Measurements from ENCODE around the gene ZRANB1.
A peak's percentile ranks its signal among the peaks of the same experiment; 100 is the strongest.
"Not testable (repeated sequence)": the region's sequence is repeated elsewhere in the genome, so short reads cannot be mapped to it uniquely, and the experiment has no call there.

ZRANB1 gene

DNA sequence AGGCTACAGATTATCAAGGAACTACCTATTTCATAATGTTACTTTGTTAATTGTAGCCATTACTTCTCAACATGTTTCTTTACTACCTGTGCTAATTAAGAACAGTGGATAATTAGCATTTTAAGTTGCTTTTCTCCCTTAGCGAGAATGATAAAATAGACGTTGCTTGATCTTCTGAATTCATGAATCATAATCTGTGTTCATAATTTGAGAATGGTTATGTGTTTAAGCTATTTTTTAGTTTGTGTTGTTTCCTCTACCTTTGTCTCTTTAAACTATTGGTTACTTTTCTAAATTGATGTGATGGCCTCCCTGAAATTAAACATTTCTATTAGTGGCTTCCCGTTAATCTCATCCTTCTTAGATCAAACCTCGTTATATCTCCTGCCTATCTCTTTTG lies at the start of gene ZRANB1:
Gene ZRANB1, plus strand, starts transcription at position 301 of the 400 bp plus-strand sequence. CDS start 371 bp downstream, outside the sequence.
- no peak for DNase-seq

DNA sequence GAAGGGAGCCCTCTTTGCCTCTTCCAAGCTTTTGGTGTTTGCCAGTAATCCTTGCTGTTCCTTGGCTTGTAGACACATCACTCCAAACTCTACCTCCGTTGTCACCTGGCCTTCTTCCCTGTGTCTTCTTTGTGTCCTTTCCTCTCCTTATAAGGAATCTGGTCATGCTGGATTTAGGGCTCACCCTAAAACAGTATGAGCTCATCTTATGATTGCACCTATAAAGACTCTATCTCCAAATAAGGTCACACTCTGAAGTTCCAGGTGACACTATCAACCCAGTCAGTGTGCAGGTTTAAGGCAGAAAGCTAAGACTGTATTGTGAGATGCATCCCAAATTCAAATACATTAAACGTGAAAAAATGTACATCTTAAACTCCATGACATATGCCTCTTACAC lies 49.0 kb upstream of the ZRANB1 start:
- DNase-seq = no peak

DNA sequence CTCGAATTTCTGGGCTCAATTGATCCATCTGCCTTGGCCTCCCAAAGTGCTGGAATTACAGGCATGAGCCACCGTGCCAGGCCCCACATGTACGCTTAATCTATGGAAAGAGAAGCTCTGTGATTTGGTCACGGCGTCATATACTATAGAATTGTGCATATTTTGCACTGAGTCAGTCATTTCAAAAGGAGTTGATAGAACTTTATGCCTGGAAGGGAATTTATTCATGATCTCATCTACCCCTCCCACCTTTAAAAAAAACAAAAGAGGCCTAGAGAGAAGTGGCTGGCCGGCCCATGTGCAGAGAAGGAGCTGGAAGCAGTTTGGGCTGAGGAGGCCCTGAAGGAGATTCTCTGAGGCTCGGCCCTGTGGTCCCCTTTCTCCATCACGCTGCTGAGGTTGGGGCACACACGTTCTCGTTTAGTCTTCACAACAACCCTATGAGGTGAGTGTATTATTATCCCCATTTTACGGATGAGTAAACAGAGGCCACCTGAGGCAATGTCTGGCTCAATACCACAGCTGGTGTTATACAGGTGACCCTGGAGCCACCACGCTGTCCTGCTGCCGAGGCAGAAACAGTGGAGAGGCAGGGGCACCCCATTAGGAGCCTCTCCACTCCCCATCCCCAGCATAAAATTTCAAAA lies 47.2 kb upstream of the ZRANB1 start:
- no peak for DNase-seq

DNA sequence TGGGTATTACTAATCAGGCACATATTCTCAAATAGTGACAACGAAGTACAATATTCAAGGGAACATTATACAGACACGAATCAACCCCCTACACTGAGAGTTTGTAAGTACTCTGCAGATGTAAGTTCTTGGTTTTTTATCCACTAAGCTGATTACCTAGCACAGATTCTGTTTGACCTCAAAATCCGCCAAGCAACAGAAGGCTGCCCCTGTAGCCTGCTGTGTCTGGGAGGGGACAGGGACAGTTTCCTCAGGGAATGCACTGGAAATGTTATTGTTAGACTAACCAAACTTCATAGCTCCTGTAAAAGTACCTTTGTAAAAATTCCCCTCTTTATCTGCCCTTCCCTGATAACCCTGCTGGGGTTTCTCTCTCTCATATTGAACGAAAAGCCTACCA lies 45.2 kb upstream of the ZRANB1 start:
- DNase-seq = no peak

DNA sequence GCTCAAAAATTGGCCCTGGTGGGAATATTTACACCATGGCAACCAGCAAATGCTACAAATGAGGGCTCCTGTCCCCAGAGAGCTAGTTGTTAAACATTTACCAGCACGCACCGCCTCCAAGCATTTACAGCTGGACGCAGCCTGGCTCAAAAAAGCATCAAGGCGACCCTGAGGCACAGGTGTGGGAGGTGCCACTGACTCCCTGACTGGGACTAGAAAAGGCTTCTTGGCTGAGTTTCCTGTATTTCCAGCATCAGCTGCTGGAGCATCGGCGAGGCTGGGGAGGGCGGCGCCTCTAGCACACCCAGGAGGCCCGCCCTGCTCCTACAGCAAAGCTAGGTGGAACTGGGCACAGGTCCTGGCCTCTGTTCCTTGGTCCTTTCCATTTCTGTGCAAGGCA lies 43.5 kb upstream of the ZRANB1 start:
- no peak for DNase-seq

DNA sequence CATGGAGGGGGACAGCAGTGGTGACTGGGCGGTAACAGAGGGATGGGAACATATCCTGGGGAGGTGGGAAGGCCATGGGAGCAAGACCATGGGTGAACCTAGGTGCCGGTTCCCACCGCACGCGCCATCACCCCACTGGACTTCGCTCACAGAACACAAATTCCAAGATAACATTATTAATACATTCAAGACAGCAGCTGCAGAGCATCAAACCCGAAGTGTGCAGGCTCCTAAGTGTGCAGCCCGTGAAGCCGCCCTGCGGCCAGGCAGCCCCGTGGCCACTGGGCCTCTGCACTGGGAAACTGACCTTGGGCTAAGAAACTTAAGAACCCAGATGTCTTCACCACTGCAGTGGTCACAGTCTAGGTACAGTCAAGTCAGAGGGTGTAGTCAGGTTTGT lies 42.8 kb upstream of the ZRANB1 start:
- no peak for DNase-seq

DNA sequence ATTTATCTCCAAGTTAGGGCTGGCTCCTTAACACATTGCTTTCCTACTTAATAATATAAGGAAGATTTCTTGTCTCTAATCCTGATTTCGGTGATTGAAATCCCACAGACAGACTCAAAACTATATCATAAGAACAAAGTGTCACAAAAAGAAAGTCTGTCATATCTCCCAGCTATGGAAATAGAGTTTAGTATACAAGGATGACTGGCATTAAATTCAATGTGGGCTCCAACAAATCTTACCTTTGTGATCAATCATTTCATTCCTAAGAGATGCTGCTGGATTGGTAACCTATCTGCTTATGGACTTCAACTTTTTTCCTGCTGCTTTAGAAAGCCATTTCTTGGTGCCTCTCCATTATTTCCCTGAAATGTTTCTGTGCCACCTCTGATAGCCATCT lies 39.5 kb upstream of the ZRANB1 start:
- no peak for DNase-seq

DNA sequence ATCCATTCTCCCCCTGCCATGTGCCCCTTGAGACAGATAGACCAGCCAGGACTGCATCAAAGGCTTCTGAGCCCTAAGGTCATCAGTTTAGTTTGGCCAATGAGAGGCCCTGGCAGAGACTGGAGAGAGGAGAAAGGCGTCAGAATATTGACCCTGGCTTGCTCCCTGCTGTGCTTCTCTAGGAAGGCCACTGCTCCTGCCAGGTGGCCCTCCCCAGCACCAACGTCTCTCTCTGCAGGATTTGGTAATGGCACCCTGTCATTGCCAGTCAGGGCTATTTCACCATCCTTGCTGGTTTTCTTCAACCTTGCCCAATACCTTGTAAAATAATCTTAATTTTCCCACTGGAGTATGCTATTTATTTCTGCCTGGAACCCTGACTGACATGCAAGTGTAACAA lies 38.8 kb upstream of the ZRANB1 start:
- DNase-seq = no peak

DNA sequence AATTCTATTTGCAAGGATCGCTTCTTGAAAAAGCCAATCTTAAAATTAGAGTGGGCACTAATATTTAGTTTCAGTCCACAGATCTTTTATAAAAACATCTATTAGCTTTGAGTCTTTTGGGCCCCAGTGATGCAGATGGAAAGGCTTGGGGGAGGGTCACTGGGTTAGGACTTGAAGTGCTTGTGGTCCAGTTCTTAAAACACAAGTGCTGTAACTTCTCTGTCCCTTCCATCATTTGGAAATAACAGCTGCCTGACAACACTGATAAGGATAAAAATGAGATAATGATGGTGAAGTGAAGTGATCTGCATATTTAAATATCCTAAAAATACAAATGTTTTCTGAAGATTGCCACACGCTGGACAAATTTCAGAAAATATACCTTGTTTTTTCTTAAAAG lies 37.1 kb upstream of the ZRANB1 start:
- DNase-seq = no peak

DNA sequence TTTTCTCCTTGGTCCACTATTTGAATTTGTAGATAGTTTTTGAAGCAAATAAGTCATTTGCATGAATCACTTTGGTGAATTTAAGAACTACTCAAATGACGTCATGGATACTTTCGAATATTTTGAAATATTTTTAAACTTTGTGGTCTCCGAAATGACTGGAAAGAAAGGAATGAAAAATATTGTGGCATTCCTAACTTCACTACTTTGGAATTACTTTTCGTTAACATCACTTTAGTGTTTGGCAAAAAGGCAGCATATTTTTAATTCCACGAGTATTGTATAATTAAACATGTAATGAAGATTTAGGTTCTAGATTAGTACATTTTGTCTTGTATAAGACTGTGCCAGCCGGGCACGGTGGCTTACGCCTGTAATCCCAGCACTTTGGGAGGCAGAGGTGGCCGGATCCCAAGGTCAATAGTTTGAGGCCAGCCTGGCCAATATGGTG lies 35.3 kb upstream of the ZRANB1 start:
- no peak for DNase-seq

DNA sequence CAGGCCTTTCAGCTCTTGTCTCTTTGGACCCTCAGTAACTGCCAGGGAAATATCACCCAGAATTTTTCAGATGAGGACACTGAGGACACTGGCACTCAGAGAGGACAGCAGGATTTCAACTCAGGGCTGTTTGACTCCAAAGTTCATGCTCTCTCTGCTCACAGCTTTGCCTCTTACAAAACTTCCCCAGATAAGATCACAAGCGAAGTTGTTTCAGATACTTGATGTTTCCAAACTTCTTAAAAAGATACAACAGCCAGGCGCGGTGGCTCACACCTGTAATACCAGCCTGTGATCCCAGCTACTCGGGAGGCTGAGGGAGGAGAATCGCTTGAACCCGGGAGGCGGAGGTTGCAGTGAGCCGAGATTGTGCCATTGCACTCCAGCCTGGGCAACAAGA lies 32.4 kb upstream of the ZRANB1 start:
- DNase-seq = no peak

DNA sequence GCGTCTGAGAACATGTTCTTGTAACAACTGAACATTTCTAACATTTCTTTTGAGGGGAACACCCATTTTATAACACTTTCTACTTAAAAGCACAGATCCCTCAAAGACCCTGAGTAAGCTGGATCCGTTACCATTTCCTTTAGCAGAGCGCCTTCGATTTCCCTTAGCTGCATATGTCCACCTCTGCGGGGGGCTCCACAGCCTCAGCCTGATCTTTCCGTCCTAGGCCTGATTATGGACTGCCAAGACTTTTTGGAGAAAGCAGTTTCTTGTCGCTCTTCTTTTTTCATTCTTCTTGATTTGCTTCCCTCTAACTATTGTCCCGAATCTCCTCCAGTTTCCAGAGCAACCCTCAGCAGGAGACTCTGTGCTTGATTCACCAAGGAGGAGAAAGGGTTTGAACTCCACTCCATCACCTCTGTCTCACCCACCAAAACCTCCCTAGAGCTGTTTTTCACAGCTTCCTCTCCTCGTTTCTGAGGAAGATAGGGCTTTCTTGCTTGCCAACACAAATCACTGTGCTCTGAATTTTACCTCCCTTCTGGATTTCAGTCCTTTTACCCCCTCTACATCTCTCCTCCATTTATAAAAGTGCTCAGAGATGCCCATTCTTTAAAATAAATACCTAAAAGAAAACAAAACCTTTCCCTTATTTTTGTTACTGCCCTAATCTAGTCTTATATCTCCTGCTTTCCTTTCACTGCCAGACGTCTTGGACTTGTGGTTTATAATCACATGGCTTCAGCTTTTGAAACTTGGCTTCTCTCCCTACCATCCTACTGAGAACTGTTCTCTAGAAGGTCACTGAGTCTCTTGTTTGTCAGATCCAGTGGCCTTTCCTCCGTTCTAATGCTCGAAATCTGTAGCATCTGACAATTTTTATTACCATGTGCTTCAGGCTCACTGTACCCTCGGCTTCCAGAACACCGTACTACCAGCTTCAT lies 30.5 kb upstream of the ZRANB1 start:
- no peak for DNase-seq

DNA sequence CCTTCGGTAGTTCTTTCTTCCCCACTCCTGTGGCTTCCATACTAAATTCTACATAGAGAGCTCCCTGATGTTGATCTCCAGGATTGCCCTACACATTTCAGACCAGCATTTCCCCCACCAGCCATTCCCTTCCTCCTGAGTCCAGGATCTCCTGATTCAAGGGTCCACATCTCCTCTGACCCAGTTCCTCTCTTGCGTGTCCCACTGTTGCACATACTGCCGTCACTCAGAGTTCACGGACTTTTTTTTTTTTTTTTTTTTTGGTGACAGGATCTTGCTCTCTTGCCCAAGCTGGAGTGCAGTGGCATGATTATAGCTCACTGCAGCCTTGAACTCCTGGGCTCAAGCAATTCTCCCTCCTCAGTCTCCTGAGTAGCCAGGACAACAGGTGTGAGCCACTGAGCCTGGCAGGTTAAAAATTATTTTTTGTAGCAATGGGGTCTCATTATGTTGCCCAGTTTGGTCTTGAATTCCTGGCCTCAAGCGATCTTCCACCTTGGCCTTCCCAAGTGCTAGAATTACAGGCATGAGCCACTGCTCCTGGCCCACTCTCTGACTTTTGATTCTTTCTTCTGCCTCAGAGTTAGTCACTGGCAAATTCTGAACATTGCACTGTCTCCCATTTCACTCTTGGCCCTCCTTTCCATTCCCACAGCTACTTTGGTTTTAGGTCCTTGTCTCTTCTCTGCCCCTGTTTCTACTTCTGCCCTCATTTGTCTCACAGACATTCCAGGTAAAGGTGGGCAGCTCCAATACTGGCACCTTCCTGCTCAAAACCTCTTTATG lies 29.6 kb upstream of the ZRANB1 start:
- no peak for DNase-seq

DNA sequence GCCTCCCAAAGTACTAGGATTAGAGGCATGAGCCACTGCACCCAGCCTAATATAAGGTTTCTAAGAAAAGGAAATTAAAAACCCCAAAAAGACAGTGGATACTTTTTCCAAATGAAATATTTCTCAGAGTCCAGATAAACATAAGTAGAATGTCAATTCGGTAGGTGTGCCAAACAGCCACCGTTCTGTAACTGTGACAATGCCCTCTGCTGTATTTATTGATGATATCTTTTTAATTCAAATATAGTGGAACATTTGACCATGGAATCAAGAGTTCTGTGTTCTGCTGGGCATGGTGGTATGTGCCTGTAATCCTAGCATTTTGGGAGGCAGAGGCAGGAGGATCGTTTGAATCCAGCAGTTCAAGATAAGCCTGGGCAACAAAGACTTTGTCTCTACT lies 28.8 kb upstream of the ZRANB1 start:
- no peak for DNase-seq

DNA sequence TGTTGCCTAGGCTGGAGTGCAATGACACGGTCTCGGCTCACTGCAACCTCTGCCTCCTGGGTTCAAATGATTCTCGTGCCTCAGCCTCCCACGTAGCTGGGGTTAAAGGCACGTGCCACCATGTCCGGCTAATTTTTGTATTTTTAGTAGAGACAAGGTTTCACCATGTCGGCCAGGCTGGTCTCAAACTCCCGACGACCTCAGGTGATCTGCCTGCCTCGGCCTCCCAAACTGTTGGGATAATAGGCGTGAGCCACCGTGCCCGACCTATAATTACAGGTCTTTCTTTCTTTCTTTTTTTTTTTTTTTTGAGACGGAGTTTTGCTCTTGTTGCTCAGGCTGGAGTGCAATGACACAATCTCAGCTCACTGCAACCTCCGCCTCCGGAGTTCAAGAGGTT lies 27.5 kb upstream of the ZRANB1 start:
- DNase-seq = not testable (repeated sequence)

DNA sequence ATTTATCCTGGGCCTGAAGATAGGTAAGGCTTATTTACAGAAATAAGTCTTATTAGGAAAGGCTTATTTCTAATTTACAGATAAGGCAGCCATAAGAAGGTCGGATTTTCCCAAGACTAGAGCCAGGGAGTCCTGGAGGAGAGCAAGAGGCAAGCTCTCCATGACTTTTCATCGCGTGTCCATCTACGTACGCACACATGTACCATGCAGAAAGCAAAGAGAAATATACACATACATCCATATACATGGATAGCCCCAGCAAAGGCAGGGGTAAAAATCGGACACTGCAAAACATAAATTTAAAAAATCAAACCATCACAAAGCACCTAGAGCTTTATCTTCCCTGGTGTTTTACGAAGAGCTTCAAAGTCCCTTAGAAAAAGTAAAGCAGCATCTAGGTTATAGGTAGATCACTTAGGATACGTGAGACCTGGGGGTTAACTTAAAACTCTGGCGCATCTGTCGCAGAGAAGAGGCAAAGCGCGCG lies 25.8 kb upstream of the ZRANB1 start:
- DNase-seq = no peak

DNA sequence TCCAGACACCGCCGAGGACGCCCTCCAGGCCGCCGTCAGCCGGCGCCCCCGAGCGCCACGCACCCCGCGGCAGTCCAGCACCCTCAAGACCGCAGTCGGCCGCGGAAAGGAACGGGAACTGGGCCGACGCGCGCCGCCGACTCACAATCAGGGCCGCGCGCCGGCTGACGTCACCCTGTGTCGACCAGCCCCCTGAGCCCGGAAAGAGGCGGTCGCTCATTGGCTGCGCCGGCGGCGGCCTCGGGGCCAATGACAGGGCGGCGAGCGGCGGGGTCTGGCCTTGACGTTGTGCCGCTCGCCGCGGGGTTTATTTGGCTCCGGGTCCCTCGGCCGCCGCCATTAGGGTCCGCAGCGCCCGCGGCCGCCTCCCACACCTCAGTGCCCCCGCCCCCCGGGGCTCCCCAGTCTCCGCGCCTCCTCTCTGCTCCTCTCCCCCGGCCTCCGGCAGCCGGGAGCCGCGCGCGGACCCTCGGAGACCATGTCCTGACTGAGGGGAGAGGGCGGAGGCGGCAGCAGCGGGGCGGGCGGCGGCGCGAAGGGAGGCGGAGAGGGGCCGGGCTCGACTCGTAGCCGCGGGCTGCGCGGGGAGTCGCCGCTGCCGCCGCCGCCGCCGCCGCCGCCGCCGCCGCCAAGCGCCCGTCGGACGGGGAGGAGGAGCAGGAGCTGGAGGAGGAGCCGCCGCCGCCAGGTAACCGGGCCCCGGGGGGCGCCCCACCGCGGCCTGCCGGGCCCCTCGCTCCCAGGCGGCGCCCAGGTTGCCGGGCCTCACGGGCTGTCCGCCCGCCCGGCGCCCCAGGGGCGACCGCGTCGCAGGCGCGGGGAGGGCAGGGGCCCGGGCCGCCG lies 25.1 kb upstream of the ZRANB1 start:
- DNase-seq = peak; percentile 17

DNA sequence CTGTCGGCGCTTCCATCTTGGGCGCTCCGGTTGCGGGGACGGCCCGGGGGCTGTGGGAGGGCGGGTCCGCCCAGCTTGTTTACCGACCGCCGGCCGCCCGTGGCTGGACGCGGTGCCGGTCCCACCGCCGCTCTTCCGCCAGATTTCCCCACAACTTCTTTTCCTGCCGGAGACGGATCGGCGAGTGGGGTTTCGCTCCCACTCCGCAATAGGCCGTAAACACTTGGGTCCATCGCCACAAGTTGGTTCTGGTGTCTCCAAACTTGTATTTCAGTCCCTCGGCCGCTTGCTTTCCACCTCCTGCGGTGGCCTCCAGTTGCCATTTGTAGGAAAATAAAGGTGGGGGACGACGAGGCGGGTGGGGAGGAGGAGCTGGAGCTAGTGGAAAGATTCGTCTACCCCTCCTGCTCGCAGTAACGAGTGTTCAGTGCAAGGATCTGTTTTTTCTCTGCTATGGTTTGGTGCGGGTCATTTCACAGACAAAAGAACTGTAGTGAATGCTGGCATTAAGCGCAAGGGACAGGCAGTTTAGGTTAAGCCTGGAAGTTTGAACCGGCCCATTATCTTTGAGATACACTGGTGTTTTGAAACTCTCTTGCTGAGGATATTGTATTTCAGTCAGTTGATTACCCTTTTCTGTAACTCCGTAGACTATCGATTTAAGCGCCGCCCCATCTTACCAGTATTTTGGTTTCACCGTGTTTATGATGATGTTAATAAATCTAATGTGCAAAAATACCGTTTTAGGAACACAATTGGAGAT lies 24.3 kb upstream of the ZRANB1 start:
- DNase-seq = no peak

DNA sequence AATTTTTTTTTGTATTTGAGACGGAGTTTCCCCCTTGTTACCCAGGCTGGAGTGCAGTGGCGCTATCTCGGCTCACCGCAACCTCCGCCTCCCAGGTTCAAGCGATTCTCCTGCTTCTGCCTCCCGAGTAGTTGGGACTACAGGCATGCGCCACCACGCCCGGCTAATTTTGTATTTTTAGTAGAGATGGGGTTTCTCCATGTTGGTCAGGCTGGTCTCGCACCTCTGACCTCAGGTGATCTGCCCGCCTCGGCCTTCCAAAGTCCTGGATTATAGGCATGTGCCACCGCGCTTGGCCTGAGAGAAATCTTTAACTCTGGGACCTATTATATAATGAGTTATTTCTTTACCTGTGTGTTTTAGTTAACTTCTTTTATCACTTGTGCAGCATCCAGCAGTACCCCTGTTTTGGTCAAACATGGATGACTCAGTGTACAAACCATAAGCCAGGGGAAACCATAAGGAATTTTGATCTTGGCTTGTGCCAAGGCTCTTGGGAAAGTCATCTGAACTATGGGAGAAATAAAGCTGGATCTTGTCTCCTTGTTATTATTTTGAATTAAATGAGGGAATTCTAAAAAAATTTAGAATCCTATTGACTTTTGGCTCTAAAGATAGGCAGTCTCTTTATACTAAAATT lies 23.6 kb upstream of the ZRANB1 start:
- DNase-seq = no peak

DNA sequence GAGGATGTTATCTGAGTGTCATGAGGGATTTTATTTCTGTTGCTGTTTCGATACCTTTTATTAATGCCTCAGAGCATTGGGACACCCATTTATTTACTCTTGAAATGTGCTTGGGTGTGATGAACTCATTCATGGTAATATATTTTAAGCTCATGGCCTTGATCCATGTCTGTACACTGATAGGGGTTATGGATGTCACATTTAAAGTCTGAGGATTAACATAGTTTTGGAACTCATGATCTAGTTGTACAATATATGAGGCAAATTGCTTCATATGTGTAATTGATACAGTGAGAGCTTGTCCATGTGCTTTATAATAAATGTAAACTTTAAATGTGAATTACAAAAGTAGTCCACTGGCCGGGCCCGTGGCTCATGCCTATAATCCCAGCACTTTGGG lies 23.0 kb upstream of the ZRANB1 start:
- DNase-seq = no peak

DNA sequence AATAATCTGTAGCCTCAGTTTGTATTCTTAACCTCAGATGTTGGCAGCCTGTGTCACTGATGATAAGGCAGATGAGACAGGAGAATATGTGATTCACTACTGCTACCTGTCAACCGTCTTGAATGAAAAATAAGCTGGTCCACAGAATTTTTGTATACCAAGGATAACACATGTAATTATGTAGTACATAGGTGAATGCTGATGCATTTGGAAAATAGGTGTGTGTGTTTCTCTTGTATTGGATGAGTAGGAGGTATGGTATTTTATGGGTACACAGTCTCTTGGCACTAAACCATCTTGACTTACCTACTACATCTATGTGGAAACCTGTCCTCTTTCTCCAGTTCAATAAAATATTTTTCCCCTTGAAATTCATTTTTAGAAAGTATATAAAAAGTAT lies 20.7 kb upstream of the ZRANB1 start:
- no peak for DNase-seq
